Osteoblast (primary cell): ENCODE data around the gene NR4A1. TPM values are rescaled to one million over a fixed set of nuclear protein-coding genes. Genes with fewer than 3 reads are reported as not detected.

Source experiments
- DNase-seq: peaks from one replicate; pipeline ENCODE4 v3.0.0; 2011; ENCODE audit warnings: low spot score, mixed read lengths; ENCODE audit not compliant: insufficient read length; ENCODE audit errors: missing footprints
- H2AFZ ChIP-seq: 2 replicates; pipeline ENCODE4 v1.6.0; 2011; ENCODE audit warnings: mild to moderate bottlenecking, low read length
- H3K27ac ChIP-seq: 2 replicates; pipeline ENCODE4 v1.5.1; 2011; ENCODE audit warnings: mild to moderate bottlenecking, low read depth, low read length, moderate library complexity
- H3K27me3 ChIP-seq: 2 replicates; pipeline ENCODE4 v1.6.0; 2012; ENCODE audit warnings: mild to moderate bottlenecking, control low read depth, inconsistent platforms, low read length, moderate library complexity; ENCODE audit not compliant: insufficient read depth
- H3K36me3 ChIP-seq: 2 replicates; pipeline ENCODE4 v1.5.1; 2011; ENCODE audit warnings: mild to moderate bottlenecking, low read length, control low read depth, moderate library complexity; ENCODE audit not compliant: insufficient read depth
- H3K4me1 ChIP-seq: 2 replicates; pipeline ENCODE4 v1.5.1; 2011; ENCODE audit warnings: mild to moderate bottlenecking, low read length, control low read depth, moderate library complexity; ENCODE audit not compliant: insufficient read depth
- H3K4me2 ChIP-seq: 2 replicates; pipeline ENCODE4 v1.6.0; 2011; ENCODE audit warnings: mild to moderate bottlenecking, low read length; ENCODE audit not compliant: insufficient read depth
- H3K4me3 ChIP-seq: fragments of 200-600 bp; sonication (generic); 3 replicates; pipeline ENCODE4 v1.5.1; 2012; ENCODE audit warnings: mild to moderate bottlenecking, low read length, inconsistent platforms; ENCODE audit not compliant: insufficient read depth
- H3K79me2 ChIP-seq: 2 replicates; pipeline ENCODE4 v1.6.0; 2012; ENCODE audit warnings: mild to moderate bottlenecking, low read length, control low read depth, inconsistent platforms; ENCODE audit not compliant: insufficient read depth
- H3K9me3 ChIP-seq: 2 replicates; pipeline ENCODE4 v1.5.1; 2011; ENCODE audit warnings: low read depth, low read length, control low read depth
- H4K20me1 ChIP-seq: 2 replicates; pipeline ENCODE4 v1.6.0; 2012; ENCODE audit warnings: mild to moderate bottlenecking, low read length, control low read depth; ENCODE audit not compliant: insufficient read depth
- CTCF ChIP-seq: IDR thresholded peaks from 2 replicates; pipeline ENCODE4 v1.5.1; 2011; ENCODE audit warnings: mild to moderate bottlenecking, low read depth, low read length, moderate library complexity; ENCODE audit errors: extremely low read depth
- total RNA-seq: library from RNA; depleted of rRNA; stranded (reverse); fragments of >200 nt; gene quantifications from 2 replicates; pipeline ENCODE4 v1.2.3, GENCODE V29; 2012

Gene NR4A1
- total RNA-seq, 1 donor = 3.3 TPM

- Histone ChIP-seq H3K27ac (peak overlapping the region; percentile 87), H4K20me1 (no peaks in the 10 kb centered on the region), H3K4me2 (peak overlapping the region; percentile 87), H3K9me3 (no peaks in the 10 kb centered on the region), H3K4me3 (peak overlapping the region; percentile 79), H3K79me2 (peaks cover 6% of the 10 kb centered on the region), H2AFZ (no peak overlapping the region), H3K36me3 (no peaks in the 10 kb centered on the region), H3K4me1 (peaks cover 24% of the 10 kb centered on the region), H3K27me3 (no peaks in the 10 kb centered on the region)
- TF ChIP-seq CTCF = no peak
- peak; percentile 96 for DNase-seq
These were observed 13.9 kb upstream of the NR4A1 start for GRCh38 chr12:52037248-52037861.

- TF ChIP-seq CTCF = no peak
- DNase-seq = peak; percentile 89
These were observed 12.8 kb upstream of the NR4A1 start for GRCh38 chr12:52038447-52038846.

GRCh38 chr12:52041035-52041434 lies 10.2 kb upstream of the NR4A1 start:
- Histone ChIP-seq H3K36me3 (no peaks in the 10 kb centered on the region), H3K4me3 (no peak overlapping the region), H3K4me1 (peaks cover 33% of the 10 kb centered on the region), H4K20me1 (no peaks in the 10 kb centered on the region), H3K79me2 (peaks cover 8% of the 10 kb centered on the region), H3K4me2 (no peak overlapping the region), H2AFZ (no peak overlapping the region), H3K9me3 (no peaks in the 10 kb centered on the region), H3K27me3 (no peaks in the 10 kb centered on the region), H3K27ac (no peak overlapping the region)
- no peak for DNase-seq
- no peak for TF ChIP-seq CTCF

More at GRCh38 chr12:52038447-52038846, 12.8 kb upstream of the NR4A1 start:
- Histone ChIP-seq H3K79me2 (peaks cover 6% of the 10 kb centered on the region), H2AFZ (no peak overlapping the region), H3K4me3 (no peak overlapping the region), H3K4me1 (peaks cover 19% of the 10 kb centered on the region), H4K20me1 (no peaks in the 10 kb centered on the region), H3K36me3 (no peaks in the 10 kb centered on the region), H3K4me2 (peak overlapping the region; percentile 30), H3K9me3 (no peaks in the 10 kb centered on the region), H3K27me3 (no peaks in the 10 kb centered on the region), H3K27ac (peak overlapping the region; percentile 42)

- H3K79me2 ChIP-seq = peaks cover 8% of the 10 kb centered on the region
- no peak overlapping the region for H3K4me3 ChIP-seq
- no peak overlapping the region for H2AFZ ChIP-seq
- H3K4me1 ChIP-seq = peaks cover 28% of the 10 kb centered on the region
- H3K27ac ChIP-seq = no peak overlapping the region
- H3K9me3 ChIP-seq = no peaks in the 10 kb centered on the region
- DNase-seq = no peak
- H3K36me3 ChIP-seq = no peaks in the 10 kb centered on the region
- H3K27me3 ChIP-seq = no peaks in the 10 kb centered on the region
- no peak for TF ChIP-seq CTCF
- no peaks in the 10 kb centered on the region for H4K20me1 ChIP-seq
- no peak overlapping the region for H3K4me2 ChIP-seq
These were observed 9.5 kb upstream of the NR4A1 start for GRCh38 chr12:52041695-52042123.
